ENCODE data around the gene SASH1. TPM values are rescaled to one million over a fixed set of nuclear protein-coding genes. Genes with fewer than 3 reads are reported as not detected.
A peak's percentile ranks its signal among the peaks of the same experiment; 100 is the strongest.

Gene SASH1
- total RNA-seq, 1 experiment from 2014 or later: 27.4 TPM

DNA sequence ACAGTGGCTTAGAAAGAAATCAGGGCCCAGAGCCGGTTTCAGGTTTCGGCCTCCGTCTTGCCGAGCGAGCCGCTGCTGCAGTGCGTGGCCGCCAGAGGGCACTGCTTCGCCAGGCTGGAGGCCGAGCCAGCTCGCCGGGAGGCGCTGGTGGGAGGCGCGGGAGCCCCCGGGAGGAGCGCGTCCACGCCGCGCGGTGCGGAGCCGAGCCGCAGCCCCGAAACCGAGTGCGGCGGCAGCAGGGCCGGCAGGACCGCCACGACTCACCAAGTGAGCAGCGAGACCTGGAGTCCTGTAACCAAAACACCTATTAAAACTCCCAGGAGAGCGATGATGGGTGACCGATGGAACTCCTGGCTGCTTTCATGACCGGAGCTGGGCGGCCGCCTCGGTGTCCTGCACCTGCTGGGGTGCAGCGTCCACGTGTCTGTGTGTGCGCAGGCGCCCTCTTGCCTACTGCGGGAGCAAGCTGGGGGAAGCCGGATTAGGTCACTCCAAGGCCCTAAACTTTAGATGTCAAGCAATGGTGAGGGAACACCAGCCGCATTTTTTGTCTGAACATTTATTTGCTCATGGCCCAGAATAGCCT lies 217.3 kb downstream of the SASH1 start (continued):
- peak; percentile 27; the same call in 1 of the 2 replicates for TF ChIP-seq ZNF232 (CRISPR knock-in tag; IDR thresholded peaks at IDR 0.05)
- TF ChIP-seq ATF3 (CRISPR knock-in tag; conservative IDR thresholded peaks at IDR 0.05): no peak
- peak; percentile 32; the same call in 1 of the 2 replicates for TF ChIP-seq GABPB1 (CRISPR knock-in tag; IDR thresholded peaks at IDR 0.05)
- 0 out of 2 replicates have a peak, but pooled peaks have one; percentile 40 for TF ChIP-seq FOXK1 (CRISPR knock-in tag; IDR thresholded peaks at IDR 0.05)
- no peak for TF ChIP-seq GTF2I (CRISPR knock-in tag; conservative IDR thresholded peaks at IDR 0.05)

- Mint-ChIP-seq H3K4me1 (0 out of 2 replicates have a peak, but pooled peaks cover 6% of the 10 kb centered on the region), H3K27ac (no peak overlapping the region), H3K36me3 (peaks cover 9% of the 10 kb centered on the region), H3K9me3 (peaks cover 20% of the 10 kb centered on the region), H3K4me3 (no peak overlapping the region), H3K27me3 (ENCODE audit: low read depth) (peaks cover 17% of the 10 kb centered on the region)
- no peak for DNase-seq (ENCODE audit: low spot score)
- POLR2A ChIA-PET: no interaction called here
- no peak for ATAC-seq
- TF ChIP-seq ESRRA (CRISPR knock-in tag; IDR thresholded peaks at IDR 0.05; ENCODE audit: borderline replicate concordance) (no peak), AR (CRISPR knock-in tag; IDR thresholded peaks at IDR 0.05) (no peak), EMX1 (CRISPR knock-in tag; IDR thresholded peaks at IDR 0.05) (no peak), RORB (CRISPR knock-in tag; IDR thresholded peaks at IDR 0.05) (no peak), ZNF425 (CRISPR knock-in tag; conservative IDR thresholded peaks at IDR 0.05) (no peak), SOX15 (CRISPR knock-in tag; IDR thresholded peaks at IDR 0.05) (no peak), GTF2I (CRISPR knock-in tag; conservative IDR thresholded peaks at IDR 0.05) (no peak), USF1 (CRISPR knock-in tag; IDR thresholded peaks at IDR 0.05) (no peak), ATF1 (CRISPR knock-in tag; IDR thresholded peaks at IDR 0.05) (no peak), HMGA2 (CRISPR knock-in tag; IDR thresholded peaks at IDR 0.05) (no peak), CREM (CRISPR knock-in tag; IDR thresholded peaks at IDR 0.05) (no peak), TP53 (CRISPR knock-in tag; IDR thresholded peaks at IDR 0.05) (no peak)
- TF ChIP-seq, protein P1, sequence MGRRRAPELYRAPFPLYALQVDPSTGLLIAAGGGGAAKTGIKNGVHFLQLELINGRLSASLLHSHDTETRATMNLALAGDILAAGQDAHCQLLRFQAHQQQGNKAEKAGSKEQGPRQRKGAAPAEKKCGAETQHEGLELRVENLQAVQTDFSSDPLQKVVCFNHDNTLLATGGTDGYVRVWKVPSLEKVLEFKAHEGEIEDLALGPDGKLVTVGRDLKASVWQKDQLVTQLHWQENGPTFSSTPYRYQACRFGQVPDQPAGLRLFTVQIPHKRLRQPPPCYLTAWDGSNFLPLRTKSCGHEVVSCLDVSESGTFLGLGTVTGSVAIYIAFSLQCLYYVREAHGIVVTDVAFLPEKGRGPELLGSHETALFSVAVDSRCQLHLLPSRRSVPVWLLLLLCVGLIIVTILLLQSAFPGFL (CRISPR knock-in tag; IDR thresholded peaks at IDR 0.05; ENCODE audit: borderline replicate concordance): no peak
- CTCF ChIA-PET: interaction anchor here (0.5 to 3.2 kb wide), 2 partner anchors 464 to 797 kb away, joined by 3 to 14 read pairs; no protein-coding TSS in a partner anchor
These were observed 219.0 kb downstream of the SASH1 start for GRCh38 chr6:148561629-148562028.

GRCh38 chr6:148563066-148563465 lies 220.4 kb downstream of the SASH1 start:
- no peak overlapping the region for H3K4me3 Mint-ChIP-seq
- DNase-seq (ENCODE audit: low spot score): no peak
- POLR2A ChIA-PET: no interaction called here
- no peak for ATAC-seq
- H3K9me3 Mint-ChIP-seq: peaks cover 20% of the 10 kb centered on the region
- CTCF ChIA-PET: interaction anchor here (4.5 kb wide), 1 partner anchor 15 kb away, joined by 10 read pairs; no protein-coding TSS in a partner anchor
- peaks cover 17% of the 10 kb centered on the region for H3K27me3 Mint-ChIP-seq (ENCODE audit: low read depth)
- 0 out of 2 replicates have a peak, but pooled peaks cover 6% of the 10 kb centered on the region for H3K4me1 Mint-ChIP-seq
- H3K27ac Mint-ChIP-seq: no peak overlapping the region
- TF ChIP-seq TP53 (CRISPR knock-in tag; IDR thresholded peaks at IDR 0.05) (no peak), FOXJ3 (CRISPR knock-in tag; IDR thresholded peaks at IDR 0.05; ENCODE audit: borderline replicate concordance) (no peak)
- H3K36me3 Mint-ChIP-seq: peaks cover 9% of the 10 kb centered on the region

Data from WTC11 (cell line).